Measurements from ENCODE around the gene GOLPH3L. TPM values are rescaled to one million over a fixed set of nuclear protein-coding genes. Genes with fewer than 3 reads are reported as not detected.
"Not testable (repeated sequence)": the region's sequence is repeated elsewhere in the genome, so short reads cannot be mapped to it uniquely, and the experiment has no call there.

Gene GOLPH3L
- total and polyA plus RNA-seq, 7 donors: 18.1 to 66.6 (median 26.5) TPM

DNA sequence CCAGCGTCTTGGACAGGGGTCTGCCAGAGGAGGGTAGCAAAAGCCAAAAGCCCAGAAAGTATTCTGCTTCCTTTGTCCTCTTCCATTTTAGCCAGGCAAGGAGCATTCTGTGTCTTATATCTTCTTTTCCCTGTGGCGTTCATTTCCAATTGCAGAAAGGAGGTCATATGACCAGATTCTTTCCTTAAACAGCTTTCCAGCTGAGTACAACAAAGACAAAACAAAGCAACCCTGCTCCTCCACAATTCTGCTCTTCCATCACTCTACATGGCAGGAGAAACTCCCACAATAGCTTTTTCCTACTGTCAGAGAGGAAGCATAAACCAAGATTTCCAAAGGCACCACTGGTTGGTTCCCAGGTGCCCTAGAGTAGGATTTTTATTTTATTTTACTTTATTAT, 87.2 kb downstream of the GOLPH3L start:
- 74 to 86% methylated on average over 2 of the region's 2 CpGs for WGBS, 2 donors

DNA sequence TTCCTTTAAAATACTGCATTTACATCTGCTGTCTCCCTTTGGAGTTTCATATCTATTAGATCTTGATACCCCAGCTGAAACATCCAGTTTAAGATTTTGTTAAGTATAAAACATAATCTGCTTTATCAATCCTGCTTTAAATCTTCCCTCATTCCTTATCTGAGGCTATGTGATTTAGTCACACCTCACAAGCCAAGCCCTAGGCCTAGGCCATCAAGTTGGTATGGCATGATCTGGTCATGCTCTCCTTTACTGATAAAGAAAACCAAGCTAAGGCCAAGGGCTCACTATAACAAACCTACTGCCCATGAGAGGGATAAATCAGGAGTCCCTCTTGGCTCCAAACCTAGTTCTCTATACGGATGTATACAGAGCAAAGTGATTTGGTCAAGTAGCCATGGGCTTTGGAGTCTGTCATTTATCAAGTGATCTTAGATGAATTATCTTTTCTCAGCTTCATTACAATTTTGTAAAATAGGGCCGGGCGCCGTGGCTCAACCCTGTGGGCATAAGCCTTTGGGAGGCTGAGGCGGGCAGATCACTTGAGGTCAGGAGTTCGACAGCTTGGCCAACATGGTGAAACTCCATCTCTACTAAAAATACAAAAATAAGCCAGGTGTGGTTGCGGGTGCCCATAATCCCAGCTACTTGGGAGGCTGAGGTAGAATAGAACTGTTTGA, 90.4 kb downstream of the GOLPH3L start:
- DNase-seq: no peak
- 95 to 99% methylated on average over 7 of the region's 7 CpGs for WGBS, 2 donors
- no peak overlapping the region for H3K27ac ChIP-seq

More for the DNA sequence above, 87.2 kb downstream of the GOLPH3L start:
- Histone ChIP-seq H3K4me1 (peaks cover 0 to 66% (median 54%) of the 10 kb centered on the region in 4 donors), H3K4me3 (no peak overlapping the region), H3K9me3 (no peaks in the 10 kb centered on the region), H3K27me3 (no peaks in the 10 kb centered on the region), H3K36me3 (no peaks in the 10 kb centered on the region), H3K27ac (peak overlapping the region; percentile 69 to 80 (median 75))
- intact Hi-C loops (cut with DNase I): loop anchor here (5.0 kb wide), 1 partner anchor 32 kb away; the partner anchor contains the start of gene MCL1
- no peak for TF ChIP-seq EP300 (IDR thresholded peaks at IDR 0.05)
- TF ChIP-seq POLR2AphosphoS5 (IDR thresholded peaks at IDR 0.05): peak in 3 of 4 donors; percentile 7 to 58 (median 7)
- DNase-seq: no peak

DNA sequence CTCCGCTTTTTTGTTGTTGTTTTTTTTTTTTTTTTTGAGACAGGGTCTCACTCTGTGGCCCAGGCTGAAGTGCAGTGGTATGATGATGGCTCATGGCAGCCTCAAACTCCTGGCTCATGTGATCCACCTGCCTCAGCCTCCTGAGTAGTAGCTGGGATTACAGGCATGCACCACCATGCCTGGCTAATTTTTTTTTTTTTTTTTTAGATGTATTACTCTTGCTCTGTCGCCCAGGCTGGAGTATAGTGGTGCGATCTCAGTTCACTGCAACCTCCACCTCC, 91.6 kb downstream of the GOLPH3L start:
- H3K4me3 ChIP-seq; intact Hi-C loops (cut with DNase I); H3K27me3 ChIP-seq; DNase-seq; H3K36me3 ChIP-seq; H3K9me3 ChIP-seq: not testable (repeated sequence)
- 95 to 96% methylated on average over 3 of the region's 3 CpGs for WGBS, 2 donors
- peak overlapping the region in 3 of 4 donors; percentile 66 to 75 (median 72) for H3K27ac ChIP-seq
- H3K4me1 ChIP-seq: peaks cover 0 to 35% (median 20%) of the 10 kb centered on the region in 4 donors

More for the DNA sequence above, 90.4 kb downstream of the GOLPH3L start:
- no peak overlapping the region for H3K4me3 ChIP-seq
- no peaks in the 10 kb centered on the region for H3K36me3 ChIP-seq
- intact Hi-C loops (cut with DNase I): no loop called here
- TF ChIP-seq POLR2A (IDR thresholded peaks at IDR 0.05) (no peak), POLR2AphosphoS5 (IDR thresholded peaks at IDR 0.05) (no peak), EP300 (IDR thresholded peaks at IDR 0.05) (no peak)
- TF ChIP-seq, protein P1, sequence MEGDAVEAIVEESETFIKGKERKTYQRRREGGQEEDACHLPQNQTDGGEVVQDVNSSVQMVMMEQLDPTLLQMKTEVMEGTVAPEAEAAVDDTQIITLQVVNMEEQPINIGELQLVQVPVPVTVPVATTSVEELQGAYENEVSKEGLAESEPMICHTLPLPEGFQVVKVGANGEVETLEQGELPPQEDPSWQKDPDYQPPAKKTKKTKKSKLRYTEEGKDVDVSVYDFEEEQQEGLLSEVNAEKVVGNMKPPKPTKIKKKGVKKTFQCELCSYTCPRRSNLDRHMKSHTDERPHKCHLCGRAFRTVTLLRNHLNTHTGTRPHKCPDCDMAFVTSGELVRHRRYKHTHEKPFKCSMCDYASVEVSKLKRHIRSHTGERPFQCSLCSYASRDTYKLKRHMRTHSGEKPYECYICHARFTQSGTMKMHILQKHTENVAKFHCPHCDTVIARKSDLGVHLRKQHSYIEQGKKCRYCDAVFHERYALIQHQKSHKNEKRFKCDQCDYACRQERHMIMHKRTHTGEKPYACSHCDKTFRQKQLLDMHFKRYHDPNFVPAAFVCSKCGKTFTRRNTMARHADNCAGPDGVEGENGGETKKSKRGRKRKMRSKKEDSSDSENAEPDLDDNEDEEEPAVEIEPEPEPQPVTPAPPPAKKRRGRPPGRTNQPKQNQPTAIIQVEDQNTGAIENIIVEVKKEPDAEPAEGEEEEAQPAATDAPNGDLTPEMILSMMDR (IDR thresholded peaks at IDR 0.05): no peak
- no peaks in the 10 kb centered on the region for H3K9me3 ChIP-seq
- no peaks in the 10 kb centered on the region for H3K27me3 ChIP-seq
- peaks cover 0 to 47% (median 32%) of the 10 kb centered on the region in 4 donors for H3K4me1 ChIP-seq

- Histone ChIP-seq H3K36me3 (peaks cover 0 to 10% (median 7%) of the 10 kb centered on the region in 4 donors), H3K9me3 (no peaks in the 10 kb centered on the region), H3K4me1 (peaks cover 0 to 23% (median 8%) of the 10 kb centered on the region in 4 donors), H3K27ac (peak overlapping the region; percentile 33 to 75 (median 69)), H3K27me3 (no peaks in the 10 kb centered on the region), H3K4me3 (no peak overlapping the region)
- no peak for DNase-seq
- TF ChIP-seq POLR2A (IDR thresholded peaks at IDR 0.05) (no peak), EP300 (IDR thresholded peaks at IDR 0.05) (no peak), POLR2AphosphoS5 (IDR thresholded peaks at IDR 0.05) (no peak)
- TF ChIP-seq, protein P1 (IDR thresholded peaks at IDR 0.05): no peak
- 96% methylated on average over 2 of the region's 2 CpGs for WGBS, 2 donors
- intact Hi-C loops (cut with DNase I): no loop called here
Measured at GRCh38 chr1:150604226-150604588, 92.7 kb downstream of the GOLPH3L start.

- WGBS, 2 donors: 90 to 92% methylated on average over 3 of the region's 3 CpGs
- DNase-seq: no peak
- no peak for TF ChIP-seq EP300 (IDR thresholded peaks at IDR 0.05)
- Histone ChIP-seq H3K27me3 (no peaks in the 10 kb centered on the region), H3K4me1 (peaks cover 0 to 18% (median 6%) of the 10 kb centered on the region in 4 donors), H3K27ac (peak overlapping the region in 2 of 4 donors; percentile 72 to 75), H3K36me3 (peaks cover 0 to 10% (median 7%) of the 10 kb centered on the region in 4 donors), H3K9me3 (no peaks in the 10 kb centered on the region), H3K4me3 (no peak overlapping the region)
- intact Hi-C loops (cut with DNase I): no loop called here
Measured at GRCh38 chr1:150603711-150604110, 93.2 kb downstream of the GOLPH3L start.

GRCh38 chr1:150602372-150602771, 94.6 kb downstream of the GOLPH3L start:
- Histone ChIP-seq H3K36me3 (peaks cover 0 to 10% (median 7%) of the 10 kb centered on the region in 4 donors), H3K4me1 (peaks cover 0 to 16% (median 6%) of the 10 kb centered on the region in 4 donors)
- H3K27me3 ChIP-seq; intact Hi-C loops (cut with DNase I); H3K4me3 ChIP-seq; H3K9me3 ChIP-seq; H3K27ac ChIP-seq; DNase-seq: not testable (repeated sequence)
- WGBS, 2 donors: 91 to 97% methylated on average over 12 of the region's 12 CpGs

DNA sequence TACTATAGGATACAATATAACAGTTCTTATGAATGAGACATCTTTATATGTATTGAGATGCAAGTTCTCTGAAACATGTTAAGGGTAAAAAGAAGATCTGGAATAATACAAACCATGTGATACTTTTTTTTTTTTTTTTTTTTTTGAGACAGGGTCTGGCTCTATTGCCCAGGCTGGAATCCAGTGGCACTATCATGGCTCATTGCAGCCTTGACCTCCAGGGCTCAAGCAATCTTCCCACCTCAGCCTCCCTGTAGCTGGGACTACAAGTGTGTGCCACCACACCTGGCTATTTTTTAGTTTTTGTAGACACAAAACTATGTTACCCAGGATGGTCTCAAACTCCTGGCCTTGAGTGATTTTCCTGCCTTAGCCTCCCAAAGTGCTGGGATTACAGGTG, 95.4 kb downstream of the GOLPH3L start:
- intact Hi-C loops (cut with DNase I): no loop called here
- Histone ChIP-seq H3K27me3 (no peaks in the 10 kb centered on the region), H3K4me1 (peaks cover 0 to 16% (median 6%) of the 10 kb centered on the region in 4 donors), H3K9me3 (no peaks in the 10 kb centered on the region), H3K27ac (no peak overlapping the region), H3K4me3 (no peak overlapping the region), H3K36me3 (peaks cover 0 to 10% (median 7%) of the 10 kb centered on the region in 4 donors)
- no peak for DNase-seq
- TF ChIP-seq POLR2AphosphoS5 (IDR thresholded peaks at IDR 0.05) (no peak), EP300 (IDR thresholded peaks at IDR 0.05) (no peak), POLR2A (IDR thresholded peaks at IDR 0.05) (no peak)
- TF ChIP-seq, protein P1 (IDR thresholded peaks at IDR 0.05): no peak

DNA sequence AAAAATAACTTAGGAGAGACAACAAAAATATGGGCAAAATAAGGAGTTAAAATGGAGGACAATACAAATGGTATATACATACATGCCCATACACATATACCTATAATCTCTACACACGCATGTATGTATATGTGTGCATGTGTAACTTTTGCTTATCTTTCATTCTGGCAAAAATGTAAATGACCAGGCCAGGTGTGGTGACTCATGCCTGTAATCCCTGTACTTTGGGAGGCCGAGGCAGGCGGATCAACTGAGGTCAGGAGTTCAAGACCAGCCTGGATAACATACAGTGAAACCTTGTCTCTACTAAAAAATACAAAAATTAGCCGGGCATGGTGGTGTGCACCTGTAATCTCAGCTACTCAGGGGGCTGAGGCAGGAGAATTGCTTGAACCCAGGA, 98.6 kb downstream of the GOLPH3L start:
- H3K9me3 ChIP-seq; DNase-seq; H3K4me1 ChIP-seq; H3K4me3 ChIP-seq; H3K27ac ChIP-seq; intact Hi-C loops (cut with DNase I); H3K27me3 ChIP-seq: not testable (repeated sequence)
- H3K36me3 ChIP-seq: peaks cover 0 to 10% (median 7%) of the 10 kb centered on the region in 4 donors
- WGBS, 2 donors: 79 to 96% methylated on average over 4 of the region's 4 CpGs

Data from sigmoid colon (tissue), 7 donors.